Fibroblast of upper back skin (primary cell): ENCODE data around the gene ZDHHC3.

ENCODE experiments used
- DNase-seq: peaks from one replicate; pipeline ENCODE4 v3.0.0-alpha.2; 2013

ZDHHC3 gene

DNA sequence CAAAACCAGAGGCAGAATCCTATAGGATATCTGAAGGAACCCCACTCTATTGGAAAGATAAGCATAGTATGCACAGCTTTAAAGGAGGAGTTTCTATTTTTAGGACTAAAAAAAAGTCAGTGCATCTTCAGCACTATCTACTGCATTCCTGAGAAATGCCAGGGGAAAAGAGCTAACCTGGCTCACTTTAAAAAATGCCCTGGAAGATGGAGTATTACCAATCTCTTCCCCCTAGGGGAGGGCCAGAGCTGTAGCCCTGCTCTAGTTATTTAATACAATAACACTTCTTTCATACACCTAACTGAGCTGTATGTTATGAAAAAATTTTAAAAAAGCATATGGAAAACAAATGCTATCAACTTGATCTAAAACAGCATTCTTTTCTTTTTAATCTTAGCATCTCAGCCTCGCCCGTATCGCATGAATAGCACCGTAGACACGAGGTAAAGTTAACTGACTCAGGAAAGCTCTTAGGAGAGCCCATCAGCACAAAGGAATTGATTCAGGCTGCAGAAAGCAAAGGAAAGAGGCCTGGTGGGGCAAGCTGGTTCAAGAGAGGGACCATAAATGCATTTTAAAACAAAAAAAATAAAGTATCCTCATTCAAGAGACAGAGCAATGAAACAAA is 51.4 kb downstream of the ZDHHC3 start:
- no peak for DNase-seq

DNA sequence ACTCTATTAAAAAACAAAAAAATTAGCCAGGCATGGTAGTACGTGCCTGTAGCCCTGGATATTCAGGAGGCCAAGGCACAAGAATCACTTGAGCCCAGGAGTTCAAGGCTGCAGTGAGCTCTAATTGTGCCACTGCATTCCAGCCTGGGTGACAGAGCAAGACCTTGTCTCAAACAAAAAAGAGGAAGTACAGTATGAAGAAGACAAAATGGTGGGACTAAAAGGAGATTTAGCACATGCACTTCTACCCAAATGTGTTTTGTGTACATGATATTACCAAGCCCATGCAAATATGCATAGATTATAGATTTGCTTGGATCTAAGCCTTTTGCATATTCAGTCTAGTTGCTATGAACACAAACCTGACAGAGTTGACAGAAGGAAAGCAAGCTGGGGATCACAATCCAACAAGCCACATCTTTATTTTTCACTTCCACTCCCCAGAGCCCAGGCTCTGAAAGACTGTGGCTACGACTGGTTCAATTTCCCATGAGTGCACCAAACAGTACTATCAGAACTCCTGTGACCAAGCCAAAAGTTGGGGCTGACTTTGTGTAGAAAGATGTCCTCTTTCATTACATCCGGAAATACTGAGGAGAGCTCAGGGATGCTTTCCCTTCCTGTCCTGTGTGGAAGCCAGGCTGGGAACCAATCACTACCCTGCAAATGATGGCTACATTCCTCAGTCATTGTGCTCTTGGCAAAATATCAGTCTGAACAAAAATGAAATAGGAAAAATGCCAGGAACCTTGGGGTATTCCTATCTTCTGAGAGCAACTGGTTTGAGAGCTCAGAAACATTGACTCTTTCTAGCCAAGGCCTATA is 52.1 kb downstream of the ZDHHC3 start:
- peak; percentile 70 for DNase-seq

DNA sequence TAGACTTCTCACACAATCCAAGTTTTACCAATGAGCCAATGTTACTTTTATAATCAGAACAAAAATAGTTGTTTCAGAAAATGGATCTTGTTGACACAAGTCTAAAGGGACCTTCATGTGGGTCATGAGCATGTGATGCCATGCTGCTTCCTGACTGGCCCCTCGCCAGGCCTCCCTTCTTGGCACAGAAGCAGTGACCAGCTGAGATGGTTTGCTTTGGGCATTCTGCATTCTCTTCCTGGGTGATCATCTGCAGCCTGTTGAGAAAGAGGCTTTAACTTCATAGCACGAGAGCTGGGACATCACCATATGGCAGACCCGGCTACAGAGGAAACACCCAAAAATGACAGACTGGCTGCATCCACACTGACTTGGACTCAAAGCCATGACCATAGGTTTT is 55.9 kb downstream of the ZDHHC3 start:
- DNase-seq, result no peak

DNA sequence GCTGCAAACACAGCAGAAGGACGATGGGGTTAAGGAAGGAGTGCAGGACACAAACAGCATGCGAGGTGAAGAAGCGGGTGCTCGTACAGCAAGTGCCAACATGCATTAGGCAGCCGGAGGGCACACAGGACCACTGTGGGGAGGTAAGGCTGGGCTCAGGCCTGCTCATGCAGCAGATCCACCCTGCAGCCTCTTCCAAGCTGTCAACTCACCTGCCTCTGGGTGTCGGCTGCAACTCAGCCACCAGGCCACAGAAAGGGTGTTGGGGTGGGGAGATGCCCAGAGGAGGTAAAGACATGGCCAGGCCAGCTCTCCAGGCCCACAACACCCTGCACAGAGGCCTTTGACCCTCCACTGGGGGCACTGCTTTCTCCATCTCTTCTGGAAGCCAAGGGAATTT is 57.4 kb downstream of the ZDHHC3 start:
- no peak for DNase-seq

DNA sequence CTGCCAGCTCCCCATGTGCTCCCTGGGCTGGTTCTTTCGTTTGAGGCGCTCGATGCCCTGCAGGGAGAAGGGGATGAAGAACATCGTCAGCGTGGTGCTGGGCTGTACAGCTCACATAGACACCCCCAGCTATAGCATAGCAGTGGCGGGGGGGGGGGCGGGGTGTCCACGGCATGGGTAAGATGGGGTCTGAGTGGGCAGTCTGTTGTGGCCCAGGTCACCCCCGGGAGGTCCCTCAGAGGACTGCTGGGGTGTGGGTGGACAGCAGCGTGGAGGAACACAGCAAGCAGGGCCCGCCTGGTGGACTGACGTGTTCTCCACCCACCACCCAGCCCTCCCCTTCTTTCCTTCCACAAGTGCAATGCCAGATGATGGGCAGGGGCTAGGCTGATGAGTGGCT is 57.9 kb downstream of the ZDHHC3 start:
- no peak for DNase-seq

DNA sequence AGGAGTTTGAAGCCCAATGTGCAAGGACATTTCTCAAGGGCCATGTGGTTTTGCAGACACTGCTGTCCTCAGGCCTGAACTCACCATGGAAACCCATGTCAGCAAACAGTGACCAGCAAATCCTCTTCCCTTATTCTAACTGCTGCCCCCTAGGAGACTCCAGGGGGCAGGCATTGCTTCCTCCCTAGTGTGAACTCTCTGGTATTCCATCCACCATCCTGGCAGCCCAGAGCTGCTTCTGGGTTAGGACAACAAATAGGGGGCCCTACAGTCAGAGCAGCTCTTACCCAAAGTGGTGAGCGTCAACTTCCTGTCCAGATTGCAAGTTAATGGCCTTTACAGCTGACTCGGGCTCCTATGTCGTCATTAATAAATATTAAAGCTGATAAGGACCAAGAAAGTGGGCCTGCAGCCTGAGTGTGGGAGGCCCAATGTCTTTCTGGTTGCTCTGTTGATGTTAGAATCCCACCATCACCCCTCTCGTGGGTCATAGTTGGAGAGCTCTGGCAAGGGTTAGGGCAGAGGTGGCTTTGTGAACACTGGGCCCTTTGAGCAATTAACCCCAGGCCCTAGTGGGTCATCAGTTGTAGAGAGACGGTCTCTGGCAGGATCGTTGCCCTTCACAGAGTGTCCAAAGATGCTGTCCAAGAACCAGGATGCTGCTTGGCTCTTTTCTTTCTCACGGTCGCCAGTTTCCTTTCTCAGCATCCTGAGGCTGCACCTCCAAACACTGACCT is 60.1 kb downstream of the ZDHHC3 start:
- no peak for DNase-seq

DNA sequence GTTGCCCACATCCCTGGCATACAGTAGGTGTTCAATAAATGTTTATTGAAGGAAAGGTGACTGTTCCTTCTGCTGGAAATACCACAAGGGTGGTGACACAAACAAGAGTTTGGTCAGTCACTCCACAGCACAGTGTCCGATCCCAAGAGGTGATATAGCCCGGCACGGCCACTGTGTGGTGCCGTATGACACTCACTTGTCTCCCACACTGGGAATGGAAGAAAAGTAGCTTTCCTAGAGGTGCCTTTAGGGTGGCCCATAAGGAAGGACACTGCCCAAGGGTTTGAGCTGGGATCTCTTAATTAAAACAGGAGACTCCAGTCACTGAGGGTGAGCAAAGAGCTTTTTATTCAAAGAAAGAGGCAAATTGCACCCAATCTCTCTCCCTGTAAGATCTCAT is 61.0 kb downstream of the ZDHHC3 start:
- DNase-seq, result no peak

DNA sequence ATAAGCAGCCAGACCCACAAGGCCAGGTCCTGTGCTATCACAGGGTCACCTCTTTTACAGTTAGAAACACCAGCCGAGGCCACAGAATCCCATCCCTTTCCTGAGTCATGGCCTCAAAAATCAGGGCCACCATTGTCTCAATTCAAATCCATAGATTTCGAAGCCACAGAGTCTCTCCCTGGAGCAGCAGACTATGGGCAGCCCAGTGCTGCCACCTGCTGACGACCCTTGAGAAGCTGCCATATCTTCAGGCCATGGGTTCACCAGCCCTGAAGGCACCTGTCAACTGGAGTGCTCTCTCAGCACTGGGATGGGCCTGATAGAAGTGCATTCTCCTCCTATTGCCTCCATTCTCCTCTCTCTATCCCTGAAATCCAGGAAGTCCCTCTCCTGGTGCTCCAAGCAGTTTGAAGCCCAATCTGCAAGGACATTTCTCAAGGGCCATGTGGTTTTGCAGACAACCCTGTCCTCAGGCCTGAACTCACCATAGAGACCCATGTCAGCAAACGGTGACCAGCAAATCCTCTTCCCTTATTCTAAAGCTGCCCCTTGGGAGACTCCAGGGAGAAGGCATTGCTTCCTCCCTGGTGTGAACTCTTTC is 62.0 kb downstream of the ZDHHC3 start:
- DNase-seq, result peak; percentile 72

DNA sequence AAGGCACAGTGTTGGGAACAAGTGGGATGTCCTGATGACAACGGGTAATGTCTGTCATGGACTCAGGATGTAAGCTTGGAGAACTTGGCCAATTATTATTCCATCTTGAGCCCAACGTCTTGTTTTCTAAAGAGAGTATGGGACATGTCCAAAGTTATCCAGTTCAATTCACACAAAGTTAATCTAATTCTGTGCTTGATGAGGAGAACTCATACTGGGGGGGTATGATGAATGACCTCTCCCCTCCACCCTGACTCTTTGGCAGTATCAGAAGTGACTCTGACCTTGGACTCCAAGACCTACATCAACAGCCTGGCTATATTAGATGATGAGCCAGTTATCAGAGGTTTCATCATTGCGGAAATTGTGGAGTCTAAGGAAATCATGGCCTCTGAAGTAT is 65.3 kb downstream of the ZDHHC3 start:
- DNase-seq, result no peak

DNA sequence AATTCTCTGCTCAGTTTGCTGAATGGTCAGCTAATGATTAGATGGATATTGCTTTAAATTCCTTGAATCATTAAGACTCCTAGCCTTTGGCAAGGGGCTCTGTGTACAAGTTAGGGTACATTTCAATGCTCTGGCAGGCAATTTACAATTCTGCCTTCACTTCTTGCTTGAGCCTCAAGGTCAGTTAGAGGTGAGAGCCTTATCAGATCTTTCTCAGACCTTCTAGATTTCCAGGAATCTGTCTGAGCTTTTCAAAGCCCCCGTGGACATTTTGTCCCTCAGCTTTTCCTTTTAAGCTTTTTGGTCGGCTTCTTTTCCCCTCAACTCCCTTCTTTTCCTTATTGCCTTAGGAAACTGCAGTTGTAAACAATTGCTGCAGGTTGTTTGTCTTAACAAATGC is 66.9 kb downstream of the ZDHHC3 start:
- DNase-seq, result no peak

DNA sequence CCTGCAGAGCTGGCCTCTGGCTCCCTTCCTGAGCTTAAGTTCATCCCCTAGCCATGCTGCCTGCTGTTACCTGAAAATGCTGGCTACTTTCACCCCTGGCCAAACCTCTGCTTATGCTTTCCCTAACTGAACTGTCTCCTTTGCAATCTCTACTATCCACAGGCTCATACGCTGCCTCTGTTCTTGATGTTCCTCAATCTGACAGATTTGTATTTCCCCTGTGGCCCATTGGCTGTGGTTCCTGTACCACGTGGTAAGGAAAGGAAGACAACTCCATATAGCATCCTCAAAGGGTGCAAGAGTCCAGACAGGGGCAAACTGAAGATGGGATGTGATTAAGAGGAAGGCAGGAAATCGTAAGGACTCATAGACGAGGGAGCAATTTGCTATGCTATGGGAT is 68.4 kb downstream of the ZDHHC3 start:
- no peak for DNase-seq

DNA sequence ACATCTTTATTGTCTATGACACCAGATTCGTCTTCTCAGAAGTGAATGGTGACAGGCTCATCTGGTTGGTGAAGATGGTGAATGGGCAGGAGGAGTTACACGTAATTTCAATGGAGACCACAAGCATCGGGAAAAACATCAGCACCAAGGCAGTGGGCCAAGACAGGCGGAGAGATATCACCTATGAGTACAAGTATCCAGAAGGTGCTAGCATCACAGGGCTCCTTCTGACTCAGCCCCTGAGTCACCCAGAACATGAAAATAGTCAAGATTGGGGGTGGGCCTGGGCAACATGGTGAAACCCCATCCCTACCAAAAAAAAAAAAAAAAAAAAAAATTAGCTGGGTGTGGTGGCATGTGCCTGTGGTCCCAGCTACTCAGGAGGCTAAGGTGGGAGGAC is 69.0 kb downstream of the ZDHHC3 start:
- no peak for DNase-seq

DNA sequence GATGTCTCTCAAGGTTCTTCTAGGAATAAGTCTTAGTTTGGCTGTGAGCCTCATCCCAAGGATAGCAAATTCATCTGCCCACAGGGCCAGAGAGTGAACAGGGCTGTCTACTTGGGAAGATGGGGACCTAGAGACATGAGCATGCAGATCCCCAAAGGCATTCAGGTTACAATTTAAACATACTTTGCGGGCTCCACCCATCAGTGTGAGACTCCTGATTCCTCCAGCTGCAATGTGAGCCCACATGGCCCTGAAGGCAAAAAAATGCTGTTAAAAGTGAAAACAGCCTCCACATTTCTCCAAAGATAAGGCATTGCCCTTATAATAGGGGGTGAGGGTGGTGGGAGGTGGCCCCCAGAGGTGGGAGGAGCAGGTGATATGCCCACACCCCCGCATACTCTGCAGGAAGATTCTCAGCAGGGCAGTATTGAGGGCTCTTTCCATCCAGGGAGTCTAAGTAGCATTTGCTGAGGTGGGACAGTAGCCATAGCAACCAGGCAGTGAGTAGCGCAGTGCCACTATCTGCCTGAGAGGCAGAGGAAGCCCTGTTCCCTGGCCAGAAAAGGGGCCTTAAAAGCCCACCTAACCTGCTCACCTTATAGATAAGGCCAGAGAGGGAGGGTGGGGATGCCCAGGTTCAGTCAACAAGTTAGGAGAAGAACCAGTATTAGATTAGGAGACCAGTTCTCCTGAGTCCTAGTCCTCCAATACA is 70.4 kb downstream of the ZDHHC3 start:
- DNase-seq, result no peak

DNA sequence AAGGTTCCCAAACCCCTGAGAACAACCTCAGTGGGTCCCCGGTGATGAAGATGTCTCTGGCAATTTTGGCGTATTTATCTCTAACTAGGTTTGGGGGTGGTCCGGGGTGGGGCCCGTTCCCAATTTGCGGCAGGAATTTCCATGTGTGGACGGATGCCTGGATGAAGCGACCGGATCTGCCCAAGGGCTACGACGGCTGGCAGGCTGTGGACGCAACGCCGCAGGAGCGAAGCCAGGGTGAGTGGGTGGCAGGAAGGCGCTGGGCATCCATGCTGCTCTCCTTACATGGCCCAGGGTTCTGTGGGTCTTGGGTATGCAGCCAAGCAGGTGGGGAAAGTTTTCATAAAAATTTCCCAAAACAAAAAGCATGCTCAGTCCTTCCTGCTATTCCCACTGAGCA is 72.2 kb downstream of the ZDHHC3 start:
- no peak for DNase-seq

DNA sequence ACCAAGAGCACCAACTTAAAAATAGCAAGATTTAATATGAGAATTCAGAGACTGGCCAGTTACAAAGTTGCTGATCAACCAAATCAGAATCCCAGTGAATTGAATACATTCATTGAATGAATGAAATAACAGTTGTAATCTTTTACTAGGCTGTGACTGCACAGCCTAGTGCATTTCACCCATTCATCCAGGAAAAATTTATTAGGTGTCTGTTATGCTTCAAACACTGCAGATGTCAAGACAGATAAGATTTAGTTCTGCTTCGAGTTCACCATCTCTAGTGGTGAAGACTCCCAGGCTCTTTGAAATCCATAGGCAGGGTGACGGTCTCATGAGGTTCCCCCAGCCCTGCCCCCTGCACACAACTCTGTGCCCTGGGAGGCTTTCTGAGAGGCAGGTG is 72.7 kb downstream of the ZDHHC3 start:
- no peak for DNase-seq

DNA sequence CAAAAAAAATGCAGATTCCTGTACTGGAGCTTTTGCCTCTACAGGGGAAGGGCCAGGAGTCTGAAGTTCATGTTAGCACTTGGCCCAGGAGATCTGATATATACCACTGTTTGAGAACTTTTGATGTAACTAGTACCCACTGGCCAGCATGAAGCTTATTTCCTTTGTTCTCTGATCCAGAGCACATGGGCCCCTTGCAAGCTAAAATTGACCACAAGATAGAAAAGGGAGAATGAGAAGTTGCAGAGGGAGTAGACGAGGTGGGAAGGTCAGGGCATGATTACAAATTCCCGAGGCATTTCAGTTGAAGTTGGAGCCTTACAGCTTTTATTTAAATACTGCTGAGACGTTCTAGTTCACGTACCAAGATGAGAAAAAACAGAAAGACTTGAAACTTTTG is 73.3 kb downstream of the ZDHHC3 start:
- no peak for DNase-seq

DNA sequence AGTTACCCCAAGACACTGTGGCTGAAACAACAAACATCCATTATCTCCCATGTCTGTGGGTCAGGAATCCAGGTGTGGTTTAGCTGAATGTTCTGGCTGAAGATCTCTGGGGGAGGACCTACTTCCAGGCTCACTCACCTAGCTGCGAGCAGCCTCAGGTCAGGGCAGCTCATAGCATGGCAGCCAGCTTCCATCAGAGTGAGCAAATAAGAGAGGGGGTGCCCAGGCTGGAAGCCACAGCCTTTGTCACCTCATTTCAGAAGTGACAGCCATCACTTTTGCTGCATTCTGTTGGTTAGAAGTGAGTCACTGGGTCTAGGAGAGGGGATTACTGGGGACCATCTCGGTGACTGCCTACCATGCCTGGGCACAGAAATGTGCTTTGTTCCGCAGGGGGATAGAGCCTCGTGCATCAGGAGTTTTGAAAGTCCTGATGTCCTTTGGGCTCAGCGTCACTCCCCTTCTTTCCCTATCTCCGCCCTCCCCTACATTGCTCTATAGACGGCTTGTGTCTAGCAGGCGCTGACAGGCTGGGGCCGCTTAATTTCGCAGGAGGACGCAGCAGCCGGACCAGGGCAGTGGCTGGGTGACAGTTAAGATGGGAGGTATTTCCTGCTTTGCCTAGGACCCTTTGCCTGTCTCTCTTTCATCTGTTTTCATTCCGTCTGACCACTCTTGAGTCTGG is 76.1 kb downstream of the ZDHHC3 start:
- DNase-seq, result no peak

DNA sequence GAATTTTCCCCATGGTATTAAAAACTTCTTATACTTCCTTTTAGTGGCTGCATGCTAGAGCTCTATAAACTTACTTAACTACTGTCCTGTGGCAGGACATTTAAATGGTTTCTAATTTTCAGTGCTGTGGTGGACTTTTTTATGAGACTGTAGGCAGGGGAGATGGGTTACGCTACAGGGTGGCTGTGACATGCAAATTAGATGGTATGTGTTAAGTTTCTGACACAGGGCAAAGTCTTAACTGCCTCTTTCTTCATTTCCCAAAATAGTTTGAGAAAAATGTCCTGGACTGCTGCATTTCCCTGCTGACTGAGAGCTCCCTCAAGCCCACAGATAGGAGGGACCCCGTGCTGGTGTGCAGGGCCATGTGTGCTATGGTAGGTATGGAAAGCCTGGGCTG is 79.5 kb downstream of the ZDHHC3 start:
- no peak for DNase-seq

DNA sequence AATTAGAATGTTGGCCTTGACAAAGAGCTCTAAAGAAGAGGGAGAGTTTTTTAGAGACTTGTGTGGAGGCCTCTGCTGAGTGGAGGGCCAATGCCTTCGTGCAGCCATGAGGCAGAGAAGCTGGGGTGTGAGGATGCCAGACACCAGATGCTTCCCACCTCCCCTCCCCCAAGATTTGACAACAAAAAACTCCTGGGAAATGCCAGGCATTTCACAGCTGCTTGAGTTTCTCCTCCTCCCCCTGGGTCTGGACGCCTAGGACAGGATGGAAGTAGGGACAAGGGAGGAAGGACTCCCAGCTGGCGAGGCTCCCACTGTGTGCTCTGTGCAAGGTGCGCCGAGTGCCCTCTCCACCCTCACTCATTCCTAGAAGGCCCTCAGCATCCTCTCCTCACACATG is 81.5 kb downstream of the ZDHHC3 start:
- DNase-seq, result peak; percentile 35

DNA sequence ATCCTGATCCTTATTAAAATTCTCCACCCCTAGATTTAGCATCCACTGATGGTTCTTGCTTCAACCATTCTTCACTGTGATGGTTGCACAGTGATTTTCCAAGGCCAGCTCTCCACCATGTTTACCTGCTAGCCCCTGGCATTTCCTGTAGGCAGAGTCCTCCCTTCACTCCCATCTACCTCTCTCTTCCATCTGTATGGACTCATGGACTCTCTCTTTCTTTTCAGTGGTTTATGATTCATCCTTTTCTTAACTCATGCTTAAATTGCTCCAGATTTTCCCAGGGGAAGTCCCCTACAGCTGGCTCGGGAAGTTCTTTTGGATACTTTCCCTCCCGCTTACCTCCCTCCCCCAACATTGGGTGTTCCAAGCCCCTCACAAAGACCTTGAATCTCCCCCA is 82.9 kb downstream of the ZDHHC3 start:
- peak; percentile 78 for DNase-seq

DNA sequence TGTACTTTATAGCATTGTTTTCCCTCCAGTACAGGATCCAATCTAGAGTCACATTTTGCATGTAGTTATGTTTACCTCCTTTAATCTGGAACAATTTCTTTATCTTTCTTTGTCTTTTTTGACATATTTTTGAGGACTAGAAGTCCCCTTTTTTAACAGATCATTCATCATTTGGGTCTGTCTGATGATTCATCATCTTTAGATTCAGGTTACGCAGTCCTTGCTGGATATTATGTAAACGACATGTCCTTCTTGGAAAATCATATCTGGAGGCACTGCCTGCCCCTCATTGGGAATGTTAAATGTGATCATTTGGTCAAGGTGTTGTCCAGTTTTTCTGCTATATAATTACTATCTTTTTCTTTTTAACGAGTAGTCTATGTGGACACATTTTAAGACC is 83.3 kb downstream of the ZDHHC3 start:
- DNase-seq, result no peak

DNA sequence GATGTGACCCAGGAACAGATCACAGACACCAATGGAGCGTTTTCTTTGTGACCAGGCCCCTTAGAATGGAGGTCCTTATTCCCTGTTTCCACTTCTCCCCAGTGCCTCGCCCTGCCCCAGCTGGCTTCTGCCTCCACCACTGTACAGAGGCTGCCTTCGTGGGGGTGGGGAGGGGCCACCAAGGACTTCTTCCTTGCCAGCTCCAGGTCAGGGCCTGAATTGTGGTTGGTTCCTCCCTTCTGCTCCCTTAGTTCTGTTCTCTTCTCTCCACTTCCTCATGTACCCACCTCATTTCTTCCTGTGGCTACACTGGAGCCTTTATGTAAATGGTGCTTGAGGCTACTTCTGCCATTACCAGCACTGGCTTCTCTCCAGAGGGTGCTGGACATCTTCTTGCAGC is 85.1 kb downstream of the ZDHHC3 start:
- no peak for DNase-seq
